HL-60/S4 (cell line): ENCODE results near the gene SCYL1.
"Not testable (repeated sequence)": the region's sequence is repeated elsewhere in the genome, so short reads cannot be mapped to it uniquely, and the experiment has no call there.

Experiments
- in situ Hi-C: fragments of 300-500 bp; cut with MboI; formaldehyde crosslinking; loops from 2 replicates; pipeline ENCODE4 v1.14.3; 2022; ENCODE audit warnings: low sequenced_read_pairs

Gene SCYL1

DNA sequence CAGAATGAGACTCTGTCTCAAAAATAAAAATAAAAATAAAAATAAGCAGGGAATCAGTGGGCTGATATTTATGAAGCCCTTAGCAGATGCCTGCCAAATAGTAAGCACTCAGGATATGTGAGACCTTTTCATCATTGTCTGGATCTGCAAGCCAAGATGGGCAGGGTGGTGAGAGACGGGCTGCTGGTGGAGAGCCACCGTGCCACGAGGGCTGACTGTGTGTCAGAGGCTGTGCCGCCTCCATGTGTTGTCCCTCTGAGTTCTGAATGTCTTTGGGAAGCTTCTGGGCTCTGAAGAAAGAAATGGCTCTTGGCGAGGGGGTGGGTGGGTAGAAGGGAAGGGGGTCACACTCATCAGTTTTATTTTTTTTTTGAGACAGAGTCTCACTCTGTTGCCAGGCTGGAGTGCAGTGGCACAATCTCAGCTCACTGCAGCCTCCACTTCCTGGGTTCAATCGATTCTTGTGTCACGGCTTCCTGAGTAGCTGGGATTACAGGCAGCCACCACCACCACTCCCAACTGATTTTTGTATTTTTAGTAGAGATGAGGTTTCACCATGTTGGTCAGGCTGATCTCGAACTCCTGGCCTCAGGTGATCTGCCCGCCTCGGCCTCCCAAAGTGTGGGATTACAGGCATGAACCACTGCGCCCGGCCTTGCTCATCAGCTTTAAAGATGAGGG lies 40.1 kb downstream of the SCYL1 start:
- in situ Hi-C loops = not testable (repeated sequence)

DNA sequence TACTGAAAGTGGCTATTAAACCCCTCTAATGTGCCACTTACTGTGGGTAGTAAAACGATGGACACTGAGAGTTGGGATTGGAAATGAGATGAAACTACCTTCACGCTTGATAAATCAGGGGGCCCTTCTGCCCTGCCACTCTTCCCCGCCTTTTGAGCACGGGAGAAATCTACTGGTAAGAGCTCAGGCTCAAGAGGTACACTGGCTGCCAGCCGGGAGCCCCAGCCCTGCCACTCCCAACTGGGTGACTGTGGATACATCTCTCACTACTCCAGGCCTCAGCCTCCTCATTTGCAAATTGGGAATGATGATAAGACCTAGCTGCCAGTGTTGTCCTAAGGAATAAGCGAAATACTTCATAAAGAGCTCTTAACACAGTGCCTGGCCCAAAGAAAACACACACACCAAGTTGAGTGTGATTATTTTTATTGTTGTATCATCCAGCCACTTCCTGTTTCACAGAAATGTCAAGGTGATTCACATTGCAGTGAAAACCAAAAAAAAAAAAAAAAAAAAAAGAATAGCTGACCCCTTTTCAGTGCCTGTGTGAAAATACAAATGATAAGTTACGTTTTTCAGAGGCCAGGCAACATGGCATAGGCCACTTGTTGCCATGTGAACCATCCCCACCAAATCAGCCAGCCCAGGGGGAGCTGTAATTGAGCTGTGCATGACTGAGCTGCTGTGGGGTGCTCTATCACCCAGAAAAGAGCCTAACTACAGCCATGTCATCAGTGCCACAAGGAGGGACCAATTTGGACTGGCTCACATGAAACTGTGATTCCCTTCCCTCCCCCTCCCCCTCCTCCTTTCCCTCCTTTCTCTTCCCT lies 41.0 kb downstream of the SCYL1 start:
- in situ Hi-C loops = no loop called here

- in situ Hi-C loops = no loop called here
Measured at GRCh38 chr11:65569164-65569972, 44.5 kb downstream of the SCYL1 start.

DNA sequence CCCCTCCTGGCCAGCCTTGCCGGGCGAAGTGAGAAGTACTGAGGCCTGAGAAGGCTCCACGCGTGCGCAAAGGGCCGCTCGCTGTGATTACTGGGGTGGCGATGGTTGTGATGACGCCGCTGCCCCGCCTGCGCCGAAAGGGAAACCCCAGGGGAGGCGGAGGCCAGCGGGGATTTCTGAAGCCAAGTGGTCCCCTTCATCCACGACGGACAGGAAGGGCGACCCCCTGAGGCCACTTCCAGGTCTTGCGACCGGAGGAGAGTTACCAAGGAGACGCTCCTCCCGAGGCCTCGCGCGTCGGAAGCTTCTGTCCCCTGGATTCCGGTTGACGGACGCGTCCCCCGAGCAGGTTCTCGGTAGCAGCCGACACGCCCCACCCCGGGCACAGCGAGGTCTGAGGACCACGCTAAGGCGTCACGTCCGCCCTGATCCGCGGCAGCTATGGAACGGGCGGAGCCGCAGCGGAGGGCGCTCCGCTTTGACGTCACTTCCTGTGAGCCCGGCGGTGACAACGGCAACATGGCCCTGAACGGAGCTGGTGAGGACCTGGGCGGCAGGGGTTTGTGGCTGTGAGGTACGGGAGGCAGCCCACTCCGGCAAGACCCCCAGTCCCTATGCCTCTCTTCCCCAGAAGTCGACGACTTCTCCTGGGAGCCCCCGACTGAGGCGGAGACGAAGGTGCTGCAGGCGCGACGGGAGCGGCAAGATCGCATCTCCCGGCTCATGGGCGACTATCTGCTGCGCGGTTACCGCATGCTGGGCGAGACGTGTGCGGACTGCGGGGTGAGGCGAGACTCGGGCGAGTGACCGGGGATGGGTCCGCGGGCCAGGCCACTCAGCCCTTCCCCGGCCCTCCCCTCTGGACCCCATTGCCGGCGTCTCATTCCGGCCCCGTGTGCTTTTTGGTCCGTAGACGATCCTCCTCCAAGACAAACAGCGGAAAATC lies 45.4 kb downstream of the SCYL1 start, which contains the start of gene ZNRD2:
Gene ZNRD2 (plus strand): TSS at position 505 of the 946 bp plus-strand sequence. CDS start 15 bp downstream, at position 520.
- in situ Hi-C loops = no loop called here

GRCh38 chr11:65571420-65571819 lies 46.5 kb downstream of the SCYL1 start:
- in situ Hi-C loops = no loop called here

GRCh38 chr11:65571940-65572339 lies 47.1 kb downstream of the SCYL1 start:
- in situ Hi-C loops = no loop called here

- in situ Hi-C loops = no loop called here
Measured at GRCh38 chr11:65572356-65573051, 47.6 kb downstream of the SCYL1 start, which contains the start of gene FAM89B. FAM89B (plus strand) TSS chr11:65572538; CDS start chr11:65572670, 132 bp downstream.

GRCh38 chr11:65573391-65574079 lies 48.7 kb downstream of the SCYL1 start:
- in situ Hi-C loops = no loop called here

DNA sequence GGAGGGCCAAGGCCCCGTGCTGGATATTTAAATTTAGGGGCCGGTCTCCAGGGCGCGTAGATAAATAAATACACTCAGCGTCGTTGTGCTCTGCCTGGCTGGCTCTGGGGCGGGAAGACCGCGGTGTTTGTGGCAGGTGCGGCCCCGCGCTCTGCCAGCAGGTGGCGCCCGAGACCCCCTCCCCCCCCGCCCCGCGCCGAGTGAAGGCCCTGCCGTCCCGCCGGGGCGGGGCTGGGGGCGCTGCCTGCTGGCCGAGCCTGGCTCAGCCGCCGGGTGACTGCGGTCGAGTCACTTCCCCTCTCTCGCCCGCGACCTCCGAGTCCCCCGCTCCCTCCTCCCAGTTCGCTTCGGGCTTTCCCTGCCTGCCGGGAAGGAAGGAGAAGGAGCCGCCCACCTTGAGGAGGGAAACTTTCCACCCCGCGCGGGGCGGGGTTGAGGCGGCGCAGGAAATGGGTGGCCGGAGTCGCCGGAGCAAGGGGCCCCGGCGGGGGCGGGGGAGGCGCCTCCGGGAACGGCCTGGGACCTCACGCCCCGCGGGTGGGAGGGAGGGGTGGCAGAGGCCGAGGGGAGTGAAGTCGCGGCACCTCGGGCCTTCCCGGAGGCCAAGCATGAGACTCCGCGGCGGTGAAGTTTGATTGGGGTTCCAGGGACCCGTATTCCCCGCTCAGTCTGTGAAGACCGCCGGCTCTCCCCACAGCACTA lies 49.4 kb downstream of the SCYL1 start:
- in situ Hi-C loops = no loop called here

- in situ Hi-C loops = no loop called here
Measured at GRCh38 chr11:65574811-65575567, 50.1 kb downstream of the SCYL1 start.

DNA sequence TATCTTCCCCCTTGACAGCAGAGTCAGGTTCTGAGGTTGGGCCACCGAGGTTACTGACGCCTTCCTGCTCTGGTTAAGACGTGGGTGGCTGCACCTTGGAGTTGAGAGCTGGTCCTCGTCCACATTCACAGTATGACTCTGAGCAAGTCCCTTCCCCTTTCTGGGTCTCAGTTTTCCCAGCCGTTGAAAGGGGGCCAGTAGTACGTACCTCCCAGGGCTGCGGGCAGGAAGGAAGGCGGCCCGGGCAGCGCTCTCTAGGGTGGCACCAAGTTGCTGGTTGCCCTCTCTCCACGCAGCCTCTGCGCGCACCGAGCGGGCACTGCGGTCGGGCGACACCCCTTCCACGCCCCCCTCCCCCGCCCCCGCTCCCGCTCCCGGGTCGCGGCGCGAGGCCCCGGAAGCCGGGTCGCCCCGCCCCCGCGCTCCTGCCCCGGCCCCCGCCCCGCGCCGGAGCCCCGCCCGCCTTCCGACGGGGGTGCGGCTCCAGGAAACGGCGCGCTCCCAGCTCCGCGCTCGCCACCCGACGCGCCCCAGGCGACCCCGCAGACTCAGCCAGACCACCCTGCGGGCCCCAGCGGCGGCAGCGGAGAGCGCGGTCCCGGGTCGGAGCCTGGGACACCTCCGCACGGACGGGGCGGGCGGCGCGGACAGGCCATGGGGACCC lies 50.8 kb downstream of the SCYL1 start, which contains the start of gene EHBP1L1:
Gene EHBP1L1 (plus strand): TSS at position 486 of the 664 bp plus-strand sequence. CDS start 250 bp downstream, outside the sequence.
- in situ Hi-C loops = no loop called here

- in situ Hi-C loops = no loop called here
Measured at GRCh38 chr11:65576232-65576866, 51.5 kb downstream of the SCYL1 start.

DNA sequence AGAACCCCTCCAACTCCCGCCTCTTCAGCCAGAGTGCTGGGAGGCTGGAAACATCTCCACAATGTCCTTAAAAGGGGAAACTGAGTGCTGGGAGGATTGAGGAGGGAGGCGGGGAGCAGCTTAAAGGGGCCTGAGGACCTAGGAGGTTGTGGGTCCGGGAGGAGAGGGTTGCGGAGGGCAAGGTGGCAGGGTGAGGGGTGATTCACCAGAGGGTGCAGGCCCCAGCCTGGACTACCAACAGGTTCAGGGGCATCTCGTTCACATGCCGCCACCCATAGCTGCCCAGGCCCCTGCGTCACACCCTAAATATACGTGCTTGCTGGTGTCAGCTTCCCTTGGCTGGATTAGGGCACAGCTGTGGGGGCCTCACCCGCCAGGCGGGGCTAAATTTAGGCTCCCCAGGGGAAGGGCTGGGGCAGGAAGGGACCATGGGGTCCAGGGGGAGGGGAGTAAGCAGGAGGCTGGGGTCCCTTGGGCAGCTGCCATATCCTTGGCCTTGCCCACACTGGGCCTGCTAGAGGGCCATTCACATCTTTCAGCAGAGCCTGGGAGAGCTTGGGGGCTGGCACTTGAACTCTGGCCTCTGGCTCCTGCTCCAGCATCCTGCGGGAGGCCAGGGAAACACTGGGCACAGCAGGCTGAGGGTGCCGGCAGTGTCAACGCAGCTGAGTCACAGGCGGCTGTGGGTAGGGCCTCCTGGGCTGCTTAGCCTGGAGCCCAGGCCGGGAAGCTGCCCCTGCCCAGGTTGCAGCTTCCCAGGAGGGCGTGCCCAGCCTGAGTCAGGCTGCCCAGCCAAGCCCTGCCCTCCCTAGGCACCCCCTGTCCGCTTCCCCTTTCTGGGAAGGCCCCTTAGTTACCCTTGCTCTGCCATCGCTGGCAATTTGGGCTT lies 52.2 kb downstream of the SCYL1 start:
- in situ Hi-C loops = no loop called here

GRCh38 chr11:65577756-65578109 lies 52.9 kb downstream of the SCYL1 start:
- in situ Hi-C loops = no loop called here

GRCh38 chr11:65578134-65578533 lies 53.3 kb downstream of the SCYL1 start:
- in situ Hi-C loops = no loop called here

- in situ Hi-C loops = no loop called here
Measured at GRCh38 chr11:65578667-65579066, 53.8 kb downstream of the SCYL1 start.
